ENCODE measurements around the gene PSMB10.
"Not testable (repeated sequence)": the region's sequence is repeated elsewhere in the genome, so short reads cannot be mapped to it uniquely, and the experiment has no call there.

Gene PSMB10
- 17.8 to 29.4 (median 24.2) reads per million in 3 donors for total RNA-seq

DNA sequence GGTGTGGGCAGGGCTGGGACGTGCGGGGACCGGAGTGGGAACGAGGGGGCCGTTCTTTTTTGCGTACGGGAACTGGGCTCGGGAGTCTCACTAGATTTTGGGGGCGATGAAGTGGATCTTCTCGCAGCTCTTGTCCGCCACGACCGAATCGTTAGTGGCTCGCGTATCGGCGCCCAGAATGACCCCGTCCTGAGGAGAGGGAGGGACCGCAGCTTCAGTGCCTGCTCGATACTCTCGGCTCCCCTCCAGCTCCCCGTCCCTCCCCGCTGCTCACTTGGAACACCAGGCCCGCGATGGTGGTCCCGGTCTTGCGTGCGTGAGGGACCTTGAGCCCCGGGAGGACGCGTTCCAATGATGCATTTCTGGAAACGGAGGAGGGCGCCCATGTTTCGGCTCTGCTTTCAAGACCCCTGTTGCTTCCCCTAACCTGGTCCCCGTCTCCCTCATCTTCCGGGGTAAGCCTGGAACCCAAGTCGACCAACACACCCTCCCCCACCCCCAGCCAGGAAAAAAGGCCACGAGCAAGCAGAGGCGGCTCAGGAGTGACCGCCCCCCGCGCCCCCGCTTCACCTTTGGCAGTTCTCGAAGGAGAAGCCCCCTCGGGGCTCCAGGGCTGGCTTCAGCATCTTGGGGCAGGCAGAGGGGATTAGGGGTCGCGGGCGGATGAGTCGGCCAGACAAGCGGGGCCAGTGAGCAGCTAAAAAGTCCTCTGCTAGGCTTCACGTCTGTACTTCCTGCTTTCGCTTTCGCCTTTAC is at the start of gene PSMB10:
Gene PSMB10 (minus strand): TSS at position 727 of the 756 bp plus-strand sequence. CDS start 101 bp downstream, at position 626.
- Histone ChIP-seq H3K9me3 (ENCODE audit: control insufficient read depth, low read length) (no peaks in the 10 kb centered on the region), H3K27ac (ENCODE audit: insufficient read depth, low read length, poor library complexity, severe bottlenecking) (peak within 1 kb of the TSS; percentile 85), H3K27me3 (replicated peaks; ENCODE audit: control insufficient read depth, insufficient read depth, low read length, poor library complexity, severe bottlenecking) (no peaks in the 10 kb centered on the region), H3K36me3 (ENCODE audit: control insufficient read depth, insufficient read depth, low read length) (peaks cover 24% of the 10 kb centered on the region), H3K4me1 (ENCODE audit: control insufficient read depth, insufficient read depth, low read length, poor library complexity, severe bottlenecking) (peaks cover 26% of the 10 kb centered on the region), H3K4me3 (ENCODE audit: insufficient read depth, low read depth, low read length, poor library complexity, severe bottlenecking) (peak within 1 kb of the TSS; percentile 92)
- DNase-seq, result peak in 1 of 3 donors; percentile 11

DNA sequence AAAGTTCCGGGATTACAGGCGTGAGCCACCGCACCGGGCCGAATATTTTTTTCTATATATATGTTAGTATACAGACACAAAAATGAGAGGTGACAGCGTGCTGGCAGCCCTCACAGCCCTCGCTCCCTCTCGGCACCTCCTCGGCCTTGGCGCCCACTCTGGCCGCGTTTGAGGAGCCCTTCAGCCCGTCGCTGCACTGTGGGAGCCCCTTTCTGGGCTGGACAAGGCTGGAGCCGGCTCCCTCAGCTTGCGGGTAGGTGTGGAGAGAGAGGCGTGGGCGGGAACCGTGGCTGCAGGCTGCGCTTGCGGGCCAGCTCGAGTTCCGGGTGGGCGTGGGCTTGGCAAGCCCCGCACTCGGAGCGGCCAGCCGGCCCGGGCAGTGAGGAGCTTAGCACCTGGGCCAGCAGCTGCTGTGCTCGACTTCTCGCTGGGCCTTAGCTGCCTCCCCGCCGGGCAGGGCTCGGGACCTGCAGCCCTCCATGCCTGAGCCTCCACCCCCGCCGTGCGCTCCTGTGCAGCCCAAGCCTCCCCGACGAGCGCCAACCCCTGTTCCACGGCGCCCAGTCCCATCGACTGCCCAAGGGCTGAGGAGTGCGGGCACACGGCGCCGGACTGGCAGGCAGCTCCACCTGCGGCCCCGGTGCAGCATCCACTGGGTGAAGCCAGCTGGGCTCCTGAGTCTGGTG is 45.5 kb upstream of the PSMB10 start:
- Histone ChIP-seq H3K27me3 (replicated peaks; ENCODE audit: control insufficient read depth, insufficient read depth, low read length, poor library complexity, severe bottlenecking) (no peaks in the 10 kb centered on the region), H3K27ac (ENCODE audit: insufficient read depth, low read length, poor library complexity, severe bottlenecking) (no peak overlapping the region), H3K9me3 (ENCODE audit: control insufficient read depth, low read length) (no peaks in the 10 kb centered on the region), H3K36me3 (ENCODE audit: control insufficient read depth, insufficient read depth, low read length) (no peaks in the 10 kb centered on the region), H3K4me3 (ENCODE audit: insufficient read depth, low read depth, low read length, poor library complexity, severe bottlenecking) (no peak overlapping the region), H3K4me1 (ENCODE audit: control insufficient read depth, insufficient read depth, low read length, poor library complexity, severe bottlenecking) (peaks cover 18% of the 10 kb centered on the region)
- no peak for DNase-seq

DNA sequence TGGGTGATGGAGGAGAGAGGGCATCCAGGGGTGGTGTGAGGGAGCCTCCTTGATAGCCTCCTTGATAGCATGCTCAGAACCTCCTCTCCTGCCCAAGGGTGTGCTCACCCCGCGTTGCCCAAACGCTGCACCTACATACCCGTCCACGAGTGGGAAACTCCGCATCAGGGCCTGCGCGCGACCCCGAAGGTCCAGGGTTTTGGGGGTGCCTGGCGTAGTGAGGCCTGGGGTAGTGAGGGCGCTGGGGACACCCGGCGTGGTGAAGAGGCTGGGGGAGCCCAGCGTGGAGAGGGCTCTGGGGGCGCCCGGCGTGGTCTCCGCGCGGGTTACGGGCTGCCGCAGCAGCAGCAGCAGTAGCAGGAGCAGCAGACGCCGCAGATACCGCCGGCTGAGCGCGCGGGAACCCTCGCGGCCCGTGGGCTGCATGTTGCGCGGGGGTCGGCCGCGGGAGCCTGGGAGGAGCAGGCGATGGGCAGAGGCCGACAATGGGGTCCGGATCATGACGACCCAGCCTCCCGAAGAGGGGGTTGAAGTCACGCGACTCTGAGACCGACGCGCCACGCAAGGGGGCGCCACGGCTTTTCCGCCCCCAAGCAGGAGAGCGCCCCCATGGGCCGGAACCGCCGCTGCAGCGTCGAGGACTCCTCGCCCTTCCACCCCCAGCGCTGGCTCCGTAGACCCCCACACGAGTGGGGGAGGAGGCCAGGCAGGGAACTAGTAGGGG is 43.5 kb upstream of the PSMB10 start, which contains the start of gene DPEP3:
Gene DPEP3 (minus strand): TSS at position 545 of the 724 bp plus-strand sequence. CDS start 119 bp downstream, at position 426.
- no peak for DNase-seq
- peaks cover 18% of the 10 kb centered on the region for H3K4me1 ChIP-seq (ENCODE audit: control insufficient read depth, insufficient read depth, low read length, poor library complexity, severe bottlenecking)
- H3K9me3 ChIP-seq (ENCODE audit: control insufficient read depth, low read length), result no peaks in the 10 kb centered on the region
- no peaks in the 10 kb centered on the region for H3K27me3 ChIP-seq (replicated peaks; ENCODE audit: control insufficient read depth, insufficient read depth, low read length, poor library complexity, severe bottlenecking)
- H3K4me3 ChIP-seq (ENCODE audit: insufficient read depth, low read depth, low read length, poor library complexity, severe bottlenecking), result no peak within 1 kb of the TSS
- H3K36me3 ChIP-seq (ENCODE audit: control insufficient read depth, insufficient read depth, low read length), result no peaks in the 10 kb centered on the region
- H3K27ac ChIP-seq (ENCODE audit: insufficient read depth, low read length, poor library complexity, severe bottlenecking), result no peak within 1 kb of the TSS

DNA sequence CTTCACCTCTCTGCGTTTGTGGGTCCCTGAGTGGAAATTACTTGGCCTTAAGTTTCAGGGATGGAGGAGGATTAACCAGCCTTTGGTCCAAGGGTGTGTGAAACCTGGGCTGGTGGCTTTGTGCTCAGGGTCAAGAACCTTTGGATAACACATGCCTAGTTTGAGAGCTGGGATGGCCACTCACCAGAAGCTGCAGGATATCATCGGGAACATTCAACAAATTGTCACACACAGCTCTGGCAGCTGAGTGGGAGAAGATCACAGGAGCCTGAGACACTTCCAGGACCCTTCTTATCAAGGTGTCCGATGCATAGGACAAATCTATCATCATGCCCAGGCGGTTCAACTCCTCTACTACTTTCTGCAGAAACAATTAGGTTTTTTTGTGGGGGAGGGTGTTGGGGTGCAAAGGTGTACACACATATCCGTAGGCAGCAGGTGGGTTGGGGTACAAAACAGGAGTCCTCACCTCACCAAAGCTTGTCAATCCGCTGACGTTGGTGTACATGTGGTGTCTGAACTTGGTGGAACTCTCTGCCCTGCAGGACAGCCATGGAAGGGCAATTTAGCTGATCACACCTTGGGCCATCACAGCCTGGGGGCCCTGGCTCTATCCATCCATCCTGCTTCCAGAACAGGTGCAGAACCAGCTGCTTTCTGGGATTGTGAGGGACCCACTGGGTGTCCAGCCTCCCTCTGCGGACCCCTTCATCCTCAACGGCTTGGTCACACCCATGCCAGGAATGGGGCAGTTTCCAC is 41.0 kb upstream of the PSMB10 start:
- no peaks in the 10 kb centered on the region for H3K9me3 ChIP-seq (ENCODE audit: control insufficient read depth, low read length)
- no peak overlapping the region for H3K4me3 ChIP-seq (ENCODE audit: insufficient read depth, low read depth, low read length, poor library complexity, severe bottlenecking)
- no peaks in the 10 kb centered on the region for H3K36me3 ChIP-seq (ENCODE audit: control insufficient read depth, insufficient read depth, low read length)
- no peak overlapping the region for H3K27ac ChIP-seq (ENCODE audit: insufficient read depth, low read length, poor library complexity, severe bottlenecking)
- no peaks in the 10 kb centered on the region for H3K27me3 ChIP-seq (replicated peaks; ENCODE audit: control insufficient read depth, insufficient read depth, low read length, poor library complexity, severe bottlenecking)
- no peaks in the 10 kb centered on the region for H3K4me1 ChIP-seq (ENCODE audit: control insufficient read depth, insufficient read depth, low read length, poor library complexity, severe bottlenecking)
- DNase-seq, result no peak

DNA sequence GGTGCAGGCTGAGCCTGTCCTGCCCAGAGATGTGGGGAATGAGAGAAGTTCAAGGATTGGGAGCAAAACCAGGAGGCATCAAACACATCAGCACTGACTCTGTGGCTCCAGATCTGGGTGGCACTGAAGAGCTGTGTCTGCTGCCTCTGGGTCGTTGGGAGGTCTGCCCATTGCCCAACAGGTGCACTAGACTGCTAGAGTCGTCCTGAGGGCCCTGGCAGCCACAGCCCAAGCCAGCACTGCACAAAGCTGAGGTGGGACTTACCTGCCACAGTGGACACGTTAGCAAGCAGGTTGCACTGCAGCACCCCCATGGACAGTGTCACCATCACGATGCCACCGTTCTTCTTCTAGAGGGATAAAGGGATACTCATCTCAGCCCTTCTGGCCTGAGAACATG is 40.4 kb upstream of the PSMB10 start:
- no peaks in the 10 kb centered on the region for H3K9me3 ChIP-seq (ENCODE audit: control insufficient read depth, low read length)
- DNase-seq, result no peak
- no peak overlapping the region for H3K4me3 ChIP-seq (ENCODE audit: insufficient read depth, low read depth, low read length, poor library complexity, severe bottlenecking)
- no peaks in the 10 kb centered on the region for H3K4me1 ChIP-seq (ENCODE audit: control insufficient read depth, insufficient read depth, low read length, poor library complexity, severe bottlenecking)
- H3K27me3 ChIP-seq (replicated peaks; ENCODE audit: control insufficient read depth, insufficient read depth, low read length, poor library complexity, severe bottlenecking), result no peaks in the 10 kb centered on the region
- no peak overlapping the region for H3K27ac ChIP-seq (ENCODE audit: insufficient read depth, low read length, poor library complexity, severe bottlenecking)
- H3K36me3 ChIP-seq (ENCODE audit: control insufficient read depth, insufficient read depth, low read length), result no peaks in the 10 kb centered on the region

DNA sequence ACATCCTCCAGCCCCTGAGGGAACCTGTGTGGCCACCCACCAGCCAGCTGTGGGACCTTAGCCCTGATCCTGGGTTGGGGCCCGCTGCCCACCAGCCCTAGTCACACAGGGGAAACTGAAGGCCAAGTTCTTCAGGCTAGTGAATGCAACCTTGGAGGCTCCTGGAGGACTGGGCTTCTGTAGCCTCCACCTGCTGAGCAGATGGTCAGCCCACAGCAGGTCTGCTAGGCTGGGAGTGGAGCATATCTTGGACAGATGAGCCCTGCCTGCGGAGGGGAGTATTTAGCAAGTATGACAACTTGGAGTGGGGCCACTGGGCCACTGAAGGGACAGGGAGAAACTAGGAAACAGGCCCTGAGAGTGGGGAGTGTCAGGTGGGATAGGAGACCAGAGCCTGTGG is 39.6 kb upstream of the PSMB10 start:
- Histone ChIP-seq H3K36me3 (ENCODE audit: control insufficient read depth, insufficient read depth, low read length) (no peaks in the 10 kb centered on the region), H3K4me3 (ENCODE audit: insufficient read depth, low read depth, low read length, poor library complexity, severe bottlenecking) (no peak overlapping the region), H3K9me3 (ENCODE audit: control insufficient read depth, low read length) (no peaks in the 10 kb centered on the region), H3K27me3 (replicated peaks; ENCODE audit: control insufficient read depth, insufficient read depth, low read length, poor library complexity, severe bottlenecking) (no peaks in the 10 kb centered on the region), H3K27ac (ENCODE audit: insufficient read depth, low read length, poor library complexity, severe bottlenecking) (no peak overlapping the region), H3K4me1 (ENCODE audit: control insufficient read depth, insufficient read depth, low read length, poor library complexity, severe bottlenecking) (no peaks in the 10 kb centered on the region)
- no peak for DNase-seq

DNA sequence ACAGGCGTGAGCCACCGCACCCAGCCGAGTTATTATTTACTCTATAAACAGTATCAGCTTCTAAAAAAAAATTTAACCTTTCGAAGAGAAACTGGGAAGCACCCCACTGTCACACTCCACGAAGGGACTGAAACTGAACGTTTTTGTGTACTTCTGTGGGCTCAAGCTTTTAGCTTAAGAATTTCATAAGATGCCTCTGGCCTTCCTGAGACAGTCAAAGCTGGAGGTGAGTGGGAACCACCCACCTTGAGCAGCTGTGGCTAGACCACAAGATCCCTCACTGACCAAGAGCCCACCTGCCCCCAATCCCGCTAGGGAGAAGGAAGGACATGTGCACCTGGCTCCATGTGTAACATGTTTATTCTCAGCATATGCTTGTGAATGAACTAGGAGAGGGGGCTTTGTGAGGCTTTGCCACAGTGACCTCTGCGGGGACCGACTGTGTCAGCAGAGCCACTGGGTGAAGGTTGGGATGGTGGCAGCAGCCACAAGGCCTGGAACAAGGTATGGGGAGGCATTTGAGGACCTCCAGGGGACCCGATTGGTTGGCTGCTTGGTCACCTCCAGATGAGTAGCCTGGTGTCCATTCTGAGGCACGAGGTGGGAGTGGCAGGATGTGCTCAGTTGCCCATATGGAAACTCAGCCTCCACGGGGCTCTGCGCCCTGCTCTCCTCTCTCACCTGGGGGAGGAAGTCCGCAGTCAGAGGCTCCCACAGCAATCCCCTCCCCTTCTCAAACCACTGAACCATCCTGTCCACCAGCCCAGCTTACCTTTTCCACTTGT is 38.9 kb upstream of the PSMB10 start:
- no peaks in the 10 kb centered on the region for H3K36me3 ChIP-seq (ENCODE audit: control insufficient read depth, insufficient read depth, low read length)
- H3K4me3 ChIP-seq (ENCODE audit: insufficient read depth, low read depth, low read length, poor library complexity, severe bottlenecking), result no peak overlapping the region
- no peaks in the 10 kb centered on the region for H3K27me3 ChIP-seq (replicated peaks; ENCODE audit: control insufficient read depth, insufficient read depth, low read length, poor library complexity, severe bottlenecking)
- H3K27ac ChIP-seq (ENCODE audit: insufficient read depth, low read length, poor library complexity, severe bottlenecking), result no peak overlapping the region
- DNase-seq, result no peak
- H3K9me3 ChIP-seq (ENCODE audit: control insufficient read depth, low read length), result no peaks in the 10 kb centered on the region
- H3K4me1 ChIP-seq (ENCODE audit: control insufficient read depth, insufficient read depth, low read length, poor library complexity, severe bottlenecking), result no peaks in the 10 kb centered on the region

DNA sequence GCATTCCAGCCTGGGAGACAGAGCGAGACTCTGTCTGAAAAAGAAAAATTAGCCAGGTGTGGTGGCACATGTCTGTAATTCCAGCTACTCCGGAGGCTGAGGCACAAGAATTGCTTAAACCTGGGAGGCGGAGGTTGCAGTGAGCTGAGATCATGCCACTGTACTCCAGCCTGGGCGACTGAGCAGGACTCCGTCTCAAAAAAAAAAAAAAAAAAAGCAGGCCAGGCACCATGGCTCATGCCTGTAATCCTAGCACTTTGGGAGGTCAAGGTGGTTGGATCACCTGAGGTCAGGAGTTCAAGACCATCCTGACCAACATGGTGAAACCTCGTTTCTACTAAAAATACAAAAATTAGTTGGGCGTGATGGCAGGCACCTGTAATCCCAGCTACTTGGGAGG is 35.6 kb upstream of the PSMB10 start:
- not testable (repeated sequence) for H3K9me3 ChIP-seq (ENCODE audit: control insufficient read depth, low read length); DNase-seq; H3K27me3 ChIP-seq (replicated peaks; ENCODE audit: control insufficient read depth, insufficient read depth, low read length, poor library complexity, severe bottlenecking); H3K4me3 ChIP-seq (ENCODE audit: insufficient read depth, low read depth, low read length, poor library complexity, severe bottlenecking); H3K36me3 ChIP-seq (ENCODE audit: control insufficient read depth, insufficient read depth, low read length); H3K27ac ChIP-seq (ENCODE audit: insufficient read depth, low read length, poor library complexity, severe bottlenecking)
- H3K4me1 ChIP-seq (ENCODE audit: control insufficient read depth, insufficient read depth, low read length, poor library complexity, severe bottlenecking), result peaks cover 11% of the 10 kb centered on the region

DNA sequence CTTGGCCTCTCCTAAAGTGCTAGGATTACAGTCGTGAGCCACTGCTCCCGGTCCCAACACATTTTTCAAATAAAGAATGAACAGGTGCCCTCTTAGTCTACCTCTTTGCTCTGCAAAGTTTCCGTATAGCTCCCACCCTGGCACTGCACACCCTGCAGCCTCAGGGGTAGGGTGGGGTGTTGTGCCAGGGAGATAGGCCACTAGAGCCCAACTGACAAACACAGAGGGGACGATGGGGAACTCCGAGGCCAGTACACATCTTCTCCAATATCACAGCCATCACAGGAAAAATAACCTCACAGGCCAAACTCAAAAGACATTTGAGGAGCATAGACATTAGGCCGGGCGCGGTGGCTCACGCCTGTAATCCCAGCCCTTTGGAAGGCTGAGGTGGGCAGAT is 34.5 kb upstream of the PSMB10 start:
- no peak overlapping the region for H3K4me3 ChIP-seq (ENCODE audit: insufficient read depth, low read depth, low read length, poor library complexity, severe bottlenecking)
- no peaks in the 10 kb centered on the region for H3K27me3 ChIP-seq (replicated peaks; ENCODE audit: control insufficient read depth, insufficient read depth, low read length, poor library complexity, severe bottlenecking)
- no peaks in the 10 kb centered on the region for H3K9me3 ChIP-seq (ENCODE audit: control insufficient read depth, low read length)
- no peak overlapping the region for H3K27ac ChIP-seq (ENCODE audit: insufficient read depth, low read length, poor library complexity, severe bottlenecking)
- no peaks in the 10 kb centered on the region for H3K36me3 ChIP-seq (ENCODE audit: control insufficient read depth, insufficient read depth, low read length)
- H3K4me1 ChIP-seq (ENCODE audit: control insufficient read depth, insufficient read depth, low read length, poor library complexity, severe bottlenecking), result peaks cover 17% of the 10 kb centered on the region
- no peak for DNase-seq

Data from effector memory CD4-positive, alpha-beta T cell (primary cell).